ENCODE data around the gene PGM5.
"Not testable (repeated sequence)": the region's sequence is repeated elsewhere in the genome, so short reads cannot be mapped to it uniquely, and the experiment has no call there.

The PGM5 gene

GRCh38 chr9:68356380-68357118 lies at the start of gene PGM5:
TSS of gene PGM5 (plus strand) at chr9:68356611. CDS start at chr9:68357128, 517 bp downstream.
- H3K36me3 ChIP-seq (replicated peaks); in situ Hi-C loops (cut with HindIII; ENCODE audit: low pct_ligation_motif_present, low sequenced_read_pairs); H3K27me3 ChIP-seq (replicated peaks); DNase-seq; H3K27ac ChIP-seq: not testable (repeated sequence)
- H3K4me3 ChIP-seq (ENCODE audit: low read depth, low read length), result peak within 1 kb of the TSS; percentile 45

DNA sequence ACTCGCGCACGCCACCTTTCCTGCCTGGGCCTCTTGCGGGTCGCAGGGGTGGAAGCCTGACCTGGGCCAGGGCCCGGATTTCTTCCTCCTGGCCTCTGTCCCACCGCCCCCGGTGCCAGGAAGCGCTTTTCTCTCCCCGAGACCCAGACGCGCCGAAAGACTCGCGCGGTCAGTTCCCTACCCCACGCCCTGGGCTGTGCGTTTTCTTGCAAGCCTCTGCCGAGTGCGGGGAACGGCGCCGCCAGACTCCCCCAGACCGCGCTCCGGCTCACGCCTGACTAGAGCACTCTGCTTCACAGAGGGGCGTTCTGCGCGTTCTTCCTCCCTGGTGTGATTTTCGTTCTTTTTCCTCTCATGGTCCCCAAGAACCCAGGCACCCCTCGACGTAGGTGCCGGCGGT lies 49.3 kb upstream of the PGM5 start:
- H3K27ac ChIP-seq; H3K36me3 ChIP-seq (replicated peaks); DNase-seq; H3K4me3 ChIP-seq (ENCODE audit: low read depth, low read length); H3K27me3 ChIP-seq (replicated peaks); in situ Hi-C loops (cut with HindIII; ENCODE audit: low pct_ligation_motif_present, low sequenced_read_pairs): not testable (repeated sequence)

- H3K36me3 ChIP-seq (replicated peaks); H3K27ac ChIP-seq; H3K27me3 ChIP-seq (replicated peaks); H3K4me3 ChIP-seq (ENCODE audit: low read depth, low read length); in situ Hi-C loops (cut with HindIII; ENCODE audit: low pct_ligation_motif_present, low sequenced_read_pairs); DNase-seq: not testable (repeated sequence)
Measured at GRCh38 chr9:68307654-68308053, 48.8 kb upstream of the PGM5 start.

GRCh38 chr9:68311208-68311607 lies 45.2 kb upstream of the PGM5 start:
- H3K4me3 ChIP-seq (ENCODE audit: low read depth, low read length); H3K36me3 ChIP-seq (replicated peaks); DNase-seq; in situ Hi-C loops (cut with HindIII; ENCODE audit: low pct_ligation_motif_present, low sequenced_read_pairs); H3K27ac ChIP-seq; H3K27me3 ChIP-seq (replicated peaks): not testable (repeated sequence)

- H3K27me3 ChIP-seq (replicated peaks); H3K4me3 ChIP-seq (ENCODE audit: low read depth, low read length); DNase-seq; H3K36me3 ChIP-seq (replicated peaks); in situ Hi-C loops (cut with HindIII; ENCODE audit: low pct_ligation_motif_present, low sequenced_read_pairs); H3K27ac ChIP-seq: not testable (repeated sequence)
Measured at GRCh38 chr9:68318209-68318608, 38.2 kb upstream of the PGM5 start.

- H3K27me3 ChIP-seq (replicated peaks); in situ Hi-C loops (cut with HindIII; ENCODE audit: low pct_ligation_motif_present, low sequenced_read_pairs); H3K4me3 ChIP-seq (ENCODE audit: low read depth, low read length); DNase-seq; H3K27ac ChIP-seq; H3K36me3 ChIP-seq (replicated peaks): not testable (repeated sequence)
Measured at GRCh38 chr9:68323749-68324148, 32.7 kb upstream of the PGM5 start.

- H3K36me3 ChIP-seq (replicated peaks); DNase-seq; in situ Hi-C loops (cut with HindIII; ENCODE audit: low pct_ligation_motif_present, low sequenced_read_pairs); H3K4me3 ChIP-seq (ENCODE audit: low read depth, low read length); H3K27me3 ChIP-seq (replicated peaks); H3K27ac ChIP-seq: not testable (repeated sequence)
Measured at GRCh38 chr9:68324518-68324917, 31.9 kb upstream of the PGM5 start.

DNA sequence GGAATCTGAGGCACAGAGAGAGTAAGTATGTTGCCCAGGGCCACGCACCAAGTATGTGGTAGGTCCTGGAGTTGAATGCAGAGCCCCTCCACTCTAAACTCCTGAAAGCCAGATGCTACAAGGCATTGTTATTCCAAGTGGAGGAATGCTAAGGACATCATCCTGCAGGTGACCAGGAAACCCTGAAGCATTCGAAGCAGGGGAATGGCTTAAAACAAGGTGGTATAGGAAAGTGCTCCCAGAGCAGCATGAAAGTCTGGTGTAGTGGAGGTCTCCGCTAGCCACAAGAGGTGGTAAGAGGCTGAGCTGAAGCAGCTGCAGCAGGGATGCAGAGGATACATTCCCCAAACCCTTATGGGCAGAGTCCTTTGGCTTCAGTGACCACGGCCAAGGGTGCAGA lies 27.3 kb upstream of the PGM5 start:
- H3K4me3 ChIP-seq (ENCODE audit: low read depth, low read length); DNase-seq; in situ Hi-C loops (cut with HindIII; ENCODE audit: low pct_ligation_motif_present, low sequenced_read_pairs); H3K36me3 ChIP-seq (replicated peaks); H3K27ac ChIP-seq; H3K27me3 ChIP-seq (replicated peaks): not testable (repeated sequence)

DNA sequence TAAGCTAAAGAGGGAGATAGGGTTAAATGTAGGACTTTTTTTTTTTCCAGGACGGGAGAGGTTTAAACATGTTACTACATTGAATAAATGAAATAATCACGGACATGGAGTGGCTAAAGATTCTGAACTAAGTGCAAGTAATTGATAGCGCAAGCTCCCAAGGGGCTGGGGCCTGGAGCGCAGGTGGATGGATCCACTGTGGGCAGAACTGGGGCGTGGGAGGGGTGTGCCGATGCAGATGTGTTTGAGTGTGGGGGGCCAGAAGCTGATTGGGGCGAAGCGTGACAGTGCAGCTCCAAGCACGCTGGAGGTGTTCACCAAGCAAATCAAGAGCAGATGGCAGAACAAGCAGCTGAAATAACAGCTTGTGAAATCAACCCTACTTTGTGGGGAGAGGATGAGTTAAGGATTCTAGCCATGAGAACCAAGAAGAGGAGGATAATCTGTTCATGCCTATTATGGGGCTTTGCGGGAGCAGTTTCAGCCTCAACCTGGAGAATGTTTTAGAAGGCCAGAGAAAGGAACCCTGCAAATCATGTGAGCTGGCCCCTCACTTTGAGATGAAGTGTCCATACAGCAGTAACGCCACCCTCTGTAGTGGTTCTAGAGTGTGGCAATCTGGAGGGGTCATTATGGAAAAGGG lies 25.8 kb upstream of the PGM5 start:
- in situ Hi-C loops (cut with HindIII; ENCODE audit: low pct_ligation_motif_present, low sequenced_read_pairs), result not testable (repeated sequence)

GRCh38 chr9:68332122-68332521 lies 24.3 kb upstream of the PGM5 start:
- DNase-seq; H3K27ac ChIP-seq; H3K27me3 ChIP-seq (replicated peaks); H3K36me3 ChIP-seq (replicated peaks); in situ Hi-C loops (cut with HindIII; ENCODE audit: low pct_ligation_motif_present, low sequenced_read_pairs); H3K4me3 ChIP-seq (ENCODE audit: low read depth, low read length): not testable (repeated sequence)

More for the DNA sequence above, 25.8 kb upstream of the PGM5 start:
- H3K27ac ChIP-seq; H3K4me3 ChIP-seq (ENCODE audit: low read depth, low read length); H3K27me3 ChIP-seq (replicated peaks); H3K36me3 ChIP-seq (replicated peaks); DNase-seq: not testable (repeated sequence)

DNA sequence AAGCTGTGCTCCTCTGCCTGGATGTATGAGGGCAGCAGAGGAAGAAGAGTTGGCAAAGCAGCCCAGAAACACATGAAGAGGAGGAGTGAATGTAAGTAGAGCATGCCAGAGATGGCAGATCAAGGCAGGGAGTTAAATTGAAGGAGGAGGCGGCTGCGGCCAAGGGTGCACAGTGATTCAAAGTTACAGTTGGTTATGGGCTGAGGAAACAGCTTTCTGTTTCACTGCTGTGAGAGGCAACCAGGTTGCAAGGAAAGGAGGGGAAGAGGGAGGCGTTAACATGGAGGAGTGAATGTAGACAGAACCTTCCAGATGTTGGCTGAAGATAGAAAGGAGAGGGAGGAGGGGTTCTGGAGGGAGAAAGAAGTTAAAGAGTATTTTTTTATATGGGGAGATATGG lies 20.5 kb upstream of the PGM5 start:
- H3K36me3 ChIP-seq (replicated peaks); in situ Hi-C loops (cut with HindIII; ENCODE audit: low pct_ligation_motif_present, low sequenced_read_pairs); H3K27me3 ChIP-seq (replicated peaks); DNase-seq; H3K27ac ChIP-seq; H3K4me3 ChIP-seq (ENCODE audit: low read depth, low read length): not testable (repeated sequence)

- H3K4me3 ChIP-seq (ENCODE audit: low read depth, low read length); H3K36me3 ChIP-seq (replicated peaks); H3K27ac ChIP-seq; DNase-seq; H3K27me3 ChIP-seq (replicated peaks); in situ Hi-C loops (cut with HindIII; ENCODE audit: low pct_ligation_motif_present, low sequenced_read_pairs): not testable (repeated sequence)
Measured at GRCh38 chr9:68336639-68337339, 19.6 kb upstream of the PGM5 start.

GRCh38 chr9:68338000-68338399 lies 18.4 kb upstream of the PGM5 start:
- H3K27ac ChIP-seq; in situ Hi-C loops (cut with HindIII; ENCODE audit: low pct_ligation_motif_present, low sequenced_read_pairs); DNase-seq; H3K27me3 ChIP-seq (replicated peaks); H3K36me3 ChIP-seq (replicated peaks); H3K4me3 ChIP-seq (ENCODE audit: low read depth, low read length): not testable (repeated sequence)

GRCh38 chr9:68342265-68343025 lies 14.0 kb upstream of the PGM5 start:
- DNase-seq; H3K27ac ChIP-seq; H3K27me3 ChIP-seq (replicated peaks); in situ Hi-C loops (cut with HindIII; ENCODE audit: low pct_ligation_motif_present, low sequenced_read_pairs); H3K4me3 ChIP-seq (ENCODE audit: low read depth, low read length); H3K36me3 ChIP-seq (replicated peaks): not testable (repeated sequence)

All from brain microvascular endothelial cell (primary cell).